SK-N-SH (cell line): ENCODE measurements around the gene MCF2L2. TPM values are rescaled to one million over a fixed set of nuclear protein-coding genes. Genes with fewer than 3 reads are reported as not detected.

Experiments
- CTCF ChIA-PET: fragments of 300-600, 350-600 bp; formaldehyde crosslinking; extraction: SDS; loops from one replicate; lab custom pipeline; 2021; lab: Yijun Ruan, JAX
- POLR2A ChIA-PET: fragments of 350-600 bp; sonication (Branson Sonifier 250); formaldehyde crosslinking; extraction: SDS; loops from one replicate; lab custom pipeline; 2020; ENCODE audit warnings: antibody characterized with exemption, inconsistent platforms; lab: Yijun Ruan, JAX
- DNase-seq: peaks from one replicate; pipeline ENCODE4 v3.0.0; 2012
- H2AFZ ChIP-seq: fragments of 200-600 bp; sonication (generic); 2 replicates; pipeline ENCODE4 v1.8.1; 2016; ENCODE audit warnings: antibody characterized with exemption, mild to moderate bottlenecking, low read depth
- H3F3A ChIP-seq: fragments of 200-600 bp; sonication (generic); replicated peaks from 2 replicates; pipeline ENCODE3; 2016; ENCODE audit warnings: antibody characterized with exemption, mild to moderate bottlenecking; ENCODE audit not compliant: insufficient read depth
- H3K27ac ChIP-seq, 2 experiments: fragments of 200-500 bp in 1 of 2; fragments of 200-600 bp in 1 of 2; sonication (Bioruptor generic) in 1 of 2; sonication (generic), shearing (Covaris generic) in 1 of 2; 2 replicates each; pipeline versions ENCODE4 v1.5.1 to v1.6.1; 2014 to 2016; ENCODE audit warnings: low read depth in 2 of 2, inconsistent platforms in 1 of 2, low read length in 1 of 2, mild to moderate bottlenecking in 1 of 2, mixed read lengths in 1 of 2
- H3K27me3 ChIP-seq: fragments of 200-600 bp; sonication (generic), shearing (Covaris generic); 2 replicates; pipeline ENCODE4 v1.6.1; 2016; ENCODE audit warnings: mixed run types; ENCODE audit not compliant: insufficient read depth
- H3K36me3 ChIP-seq, 2 experiments: fragments of 200-500 bp in 1 of 2; fragments of 200-600 bp in 1 of 2; sonication (Bioruptor generic) in 1 of 2; sonication (generic) in 1 of 2; replicated peaks in 1 of 2; 2 replicates each; pipeline versions ENCODE3 to v1.5.1; 2014 to 2016; ENCODE audit warnings: low read length in 1 of 2, mild to moderate bottlenecking in 1 of 2; ENCODE audit not compliant: insufficient read depth in 2 of 2, control insufficient read depth in 1 of 2
- H3K4me1 ChIP-seq, 2 experiments: fragments of 200-500 bp in 1 of 2; fragments of 200-600 bp in 1 of 2; sonication (Bioruptor generic) in 1 of 2; sonication (generic), shearing (Covaris generic) in 1 of 2; 2 replicates each; pipeline versions ENCODE4 v1.5.1 to v1.6.1; 2014 to 2016; ENCODE audit warnings: low read depth in 1 of 2, low read length in 1 of 2, mixed run types in 1 of 2; ENCODE audit not compliant: insufficient read depth in 2 of 2, control insufficient read depth in 1 of 2
- H3K4me2 ChIP-seq: fragments of 200-600 bp; sonication (generic), shearing (Covaris generic); 2 replicates; pipeline ENCODE4 v1.6.1; 2017; ENCODE audit warnings: mixed run types
- H3K4me3 ChIP-seq, 2 experiments: fragments of 200-500 bp in 1 of 2; fragments of 200-600 bp in 1 of 2; sonication (Bioruptor generic) in 1 of 2; sonication (generic), shearing (Covaris generic) in 1 of 2; 2 replicates each; pipeline versions ENCODE4 v1.5.1 to v1.8.1; 2014 to 2016; ENCODE audit warnings: low read depth in 2 of 2, inconsistent platforms in 1 of 2, low read length in 1 of 2, mild to moderate bottlenecking in 1 of 2, mixed read lengths in 1 of 2, moderate library complexity in 1 of 2
- H3K79me2 ChIP-seq: fragments of 200-600 bp; sonication (generic); 2 replicates; pipeline ENCODE4 v1.8.1; 2017; ENCODE audit warnings: mild to moderate bottlenecking; ENCODE audit not compliant: insufficient read depth
- H3K9ac ChIP-seq: fragments of 200-600 bp; sonication (generic); 2 replicates; pipeline ENCODE4 v1.6.1; 2017; ENCODE audit warnings: mixed run types
- H3K9me2 ChIP-seq: fragments of 200-600 bp; sonication (generic); 2 replicates; pipeline ENCODE4 v1.6.1; 2017; ENCODE audit warnings: mixed run types
- H3K9me3 ChIP-seq: fragments of 200-600 bp; sonication (generic); 2 replicates; pipeline ENCODE4 v1.6.1; 2017; ENCODE audit warnings: mixed run types, mild to moderate bottlenecking, moderate library complexity
- H4K20me1 ChIP-seq: fragments of 200-600 bp; sonication (generic); 2 replicates; pipeline ENCODE4 v1.6.1; 2017; ENCODE audit warnings: mild to moderate bottlenecking, mixed run types; ENCODE audit not compliant: insufficient read depth
- CHD2 ChIP-seq: fragments of 150-350 bp; IDR thresholded peaks from 2 replicates; pipeline ENCODE4 v1.6.1; 2018; ENCODE audit warnings: low read length; ENCODE audit not compliant: partially characterized antibody
- ELF1 ChIP-seq: IDR thresholded peaks from 2 replicates; pipeline ENCODE4 v1.4.0; 2012
- EP300 ChIP-seq, 2 experiments: IDR thresholded peaks; 2 replicates each; pipeline versions ENCODE4 v1.4.0 to v1.6.1; 2012; ENCODE audit warnings: borderline replicate concordance in 1 of 2, low read depth in 1 of 2, low read length in 1 of 2
- FOXJ3 ChIP-seq: sonication (generic); formaldehyde crosslinking; IDR thresholded peaks from 2 replicates; pipeline ENCODE4 v1.5.1; 2020; ENCODE audit warnings: mild to moderate bottlenecking, missing genetic modification reagents
- IRF3 ChIP-seq: fragments of 150-350 bp; IDR thresholded peaks from 2 replicates; pipeline ENCODE4 v1.6.1; 2016; ENCODE audit warnings: mild to moderate bottlenecking, low read depth, low read length
- JUND ChIP-seq: IDR thresholded peaks from 2 replicates; pipeline ENCODE4 v1.4.0; 2012
- MAX ChIP-seq: IDR thresholded peaks from 2 replicates; pipeline ENCODE4 v1.4.0; 2012; ENCODE audit warnings: low read depth
- MXI1 ChIP-seq: IDR thresholded peaks from 2 replicates; pipeline ENCODE4 v1.6.1; 2012; ENCODE audit warnings: mild to moderate bottlenecking, low read depth, low read length, improper control_type of control experiment
- NRF1 ChIP-seq: IDR thresholded peaks from 2 replicates; pipeline ENCODE4 v1.6.1; 2012; ENCODE audit warnings: low read depth, mild to moderate bottlenecking, low read length
- PBX3 ChIP-seq: IDR thresholded peaks from 2 replicates; pipeline ENCODE4; 2012
- POLR2AphosphoS5 ChIP-seq: IDR thresholded peaks from 2 replicates; pipeline ENCODE4 v1.6.1; 2012; ENCODE audit warnings: low read depth, low read length
- RAD21 ChIP-seq: IDR thresholded peaks from 2 replicates; pipeline ENCODE4 v1.6.1; 2012; ENCODE audit warnings: mild to moderate bottlenecking, low read length
- RCOR1 ChIP-seq: fragments of 150-350 bp; IDR thresholded peaks from 2 replicates; pipeline ENCODE4 v1.6.1; 2017; ENCODE audit warnings: antibody characterized with exemption, low read length
- RFX5 ChIP-seq: IDR thresholded peaks from 2 replicates; pipeline ENCODE4 v1.6.1; 2012; ENCODE audit warnings: mild to moderate bottlenecking, improper control_type of control experiment, low read length
- TAF1 ChIP-seq: IDR thresholded peaks from 2 replicates; pipeline ENCODE4 v1.6.1; 2012; ENCODE audit warnings: low read depth, mild to moderate bottlenecking, low read length, moderate library complexity, borderline replicate concordance
- TCF12 ChIP-seq: IDR thresholded peaks from 2 replicates; pipeline ENCODE4 v1.4.0; 2012
- TEAD4 ChIP-seq: IDR thresholded peaks from 2 replicates; pipeline ENCODE4 v1.4.0; 2012; ENCODE audit warnings: mild to moderate bottlenecking, borderline replicate concordance; ENCODE audit not compliant: insufficient read depth
- USF2 ChIP-seq: fragments of 150-350 bp; IDR thresholded peaks from 2 replicates; pipeline ENCODE4 v1.6.1; 2017; ENCODE audit warnings: antibody characterized with exemption, low read length, low read depth, borderline replicate concordance
- YY1 ChIP-seq: IDR thresholded peaks from 2 replicates; pipeline ENCODE4 v1.4.0; 2012; ENCODE audit warnings: low read depth, mild to moderate bottlenecking
- WGBS: methylation state at CpG from one replicate; pipeline ENCODE4 v1.1.6; 2017; ENCODE audit warnings: low lambda C conversion rate; 5-methylcytosine and 5-hydroxymethylcytosine counted together
- polyA plus RNA-seq, 3 experiments: library from polyadenylated mRNA; depleted of rRNA; stranded (reverse); fragments of >200 nt; gene quantifications; 2 replicates each; pipeline ENCODE4 v1.2.3, GENCODE V29; 2012

MCF2L2 gene
- polyA plus RNA-seq, 1 of the 3 experiments (the other 2 are of a cell fraction), result 0.56 TPM

- Histone ChIP-seq H4K20me1 (no peaks in the 10 kb centered on the region), H3K4me2 (peak overlapping the region; percentile 86), H3K9me2 (no peaks in the 10 kb centered on the region), H3K9me3 (no peaks in the 10 kb centered on the region; the same call in 1 of the 2 replicates), H3K27me3 (no peaks in the 10 kb centered on the region), H3K9ac (peak overlapping the region; percentile 75), H2AFZ (peak overlapping the region; percentile 99)
- peak; percentile 93 for DNase-seq
- CTCF ChIA-PET, result interaction anchor here (0.9 to 1.6 kb wide), 4 partner anchors 8 to 263 kb away, joined by 3 to 4 read pairs (median 4); no protein-coding TSS in a partner anchor
- TF ChIP-seq TCF12 (no peak), PBX3 (peak; percentile 17; the same call in 1 of the 2 replicates), IRF3 (no peak), ELF1 (no peak), EP300 (IDR thresholded peaks at IDR 0.05; ENCODE audit: borderline replicate concordance in 1 of 2, low read depth in 1 of 2, low read length in 1 of 2) (0 out of 4 replicates have a peak, but pooled peaks of 1 of the 2 experiments have one; percentile 8), RAD21 (0 out of 2 replicates have a peak, but pooled peaks have one; percentile 6), MAX (peak; percentile 8; the same call in 1 of the 2 replicates), CHD2 (peak; percentile 48), USF2 (no peak), JUND (no peak), RCOR1 (peak; percentile 41; the same call in 1 of the 2 replicates), POLR2AphosphoS5 (peak; percentile 90), MXI1 (peak; percentile 69; the same call in 1 of the 2 replicates), FOXJ3 (peak; percentile 40), RFX5 (0 out of 2 replicates have a peak, but pooled peaks have one; percentile 55), YY1 (peak; percentile 91), NRF1 (peak; percentile 17; the same call in 1 of the 2 replicates), TEAD4 (no peak), TAF1 (peak; percentile 77)
- TF ChIP-seq, all 33 proteins: peak for 13
- Histone ChIP-seq H3K4me3 (peak overlapping the region; percentile 90 to 95), H3K4me1 (peaks cover 0 to 10% of the 10 kb centered on the region in 2 experiments; a peak in 3 of 4 replicates), H3F3A (peaks cover 7% of the 10 kb centered on the region), H3K36me3 (no peaks in the 10 kb centered on the region), H3K79me2 (peaks cover 7% of the 10 kb centered on the region; the same call in 1 of the 2 replicates), H3K27ac (peak overlapping the region; percentile 50 to 92; a peak in 3 of 4 replicates)
- 1% methylated on average over 38 of the region's 54 CpGs for WGBS
- POLR2A ChIA-PET, result interaction anchor here (0.5 to 0.9 kb wide), 5 partner anchors 12 to 671 kb away, joined by 3 to 8 read pairs (median 5); partner anchors contain the start of gene MCF2L2
Measured at GRCh38 chr3:183447206-183448001, 19.0 kb upstream of the MCF2L2 start.
